ENCODE data around the gene NAA10.
A peak's percentile ranks its signal among the peaks of the same experiment; 100 is the strongest.

NAA10 gene

GRCh38 chrX:153925739-153926551 is 8.9 kb downstream of the NAA10 start, which contains the start of gene ARHGAP4:
ARHGAP4 (minus strand) TSS chrX:153926264; CDS start chrX:153926202, 62 bp downstream.
- no CpG with 5 or more reads among the region's 59 CpGs for WGBS (ENCODE audit: extremely low coverage, insufficient coverage, insufficient read length)
- no peak within 1 kb of the TSS for H2BK5ac ChIP-seq (ENCODE audit: low read depth, low read length, poor library complexity)
- peak within 1 kb of the TSS; percentile 40 for H4K91ac ChIP-seq (ENCODE audit: low read depth, low read length)
- H3K27me3 ChIP-seq (ENCODE audit: insufficient read depth, low read length): no peaks in the 10 kb centered on the region
- H3K79me2 ChIP-seq (ENCODE audit: control insufficient read depth, insufficient read depth, low read length, poor library complexity): peaks cover 7% of the 10 kb centered on the region
- no peak within 1 kb of the TSS for H3K14ac ChIP-seq (ENCODE audit: low read length)
- H3K36me3 ChIP-seq (ENCODE audit: control insufficient read depth in 1 of 2, insufficient read depth in 2 of 2, low read length in 2 of 2): peaks cover 17 to 18% of the 10 kb centered on the region in 2 experiments
- H2AK5ac ChIP-seq (ENCODE audit: low read length): peak within 1 kb of the TSS; percentile 77
- H3K79me1 ChIP-seq (ENCODE audit: low read length): peaks cover 7% of the 10 kb centered on the region
- no peak within 1 kb of the TSS for H2AFZ ChIP-seq (ENCODE audit: insufficient read depth, low read length, poor library complexity)
- H3K4ac ChIP-seq (ENCODE audit: low read depth, low read length): no peak within 1 kb of the TSS
- no peak within 1 kb of the TSS for H3K9ac ChIP-seq (ENCODE audit: low read length)
- H3K27ac ChIP-seq (ENCODE audit: low read depth, low read length): peak within 1 kb of the TSS; percentile 94
- no peak within 1 kb of the TSS for H3K23ac ChIP-seq (ENCODE audit: low read length)
- peaks cover 2% of the 10 kb centered on the region for H3K9me3 ChIP-seq (ENCODE audit: insufficient read depth, low read depth, low read length)
- H2BK12ac ChIP-seq (ENCODE audit: low read length): peak within 1 kb of the TSS; percentile 45
- peak within 1 kb of the TSS; percentile 90 for H3K4me2 ChIP-seq (ENCODE audit: low read length)
- peak within 1 kb of the TSS; percentile 33 for H4K8ac ChIP-seq (ENCODE audit: low read depth, low read length)
- H3K4me3 ChIP-seq (ENCODE audit: low read depth, low read length): no peak within 1 kb of the TSS
- peak within 1 kb of the TSS; percentile 54 for H3K18ac ChIP-seq (ENCODE audit: low read length)
- no peak for DNase-seq
- H3K4me1 ChIP-seq (ENCODE audit: control insufficient read depth in 1 of 2, insufficient read depth in 2 of 2, low read length in 2 of 2): peaks cover 12 to 25% of the 10 kb centered on the region in 2 experiments
- H2BK120ac ChIP-seq (ENCODE audit: insufficient read depth, low read length, poor library complexity): peak within 1 kb of the TSS; percentile 36
- no peak within 1 kb of the TSS for H4K12ac ChIP-seq (ENCODE audit: low read depth, low read length)

GRCh38 chrX:153925387-153925738 is 9.5 kb downstream of the NAA10 start:
- Histone ChIP-seq H2BK120ac (ENCODE audit: insufficient read depth, low read length, poor library complexity) (no peak overlapping the region), H3K4me3 (ENCODE audit: low read depth, low read length) (no peak overlapping the region), H3K36me3 (ENCODE audit: control insufficient read depth in 1 of 2, insufficient read depth in 2 of 2, low read length in 2 of 2) (peaks cover 11 to 12% of the 10 kb centered on the region in 2 experiments), H3K27me3 (ENCODE audit: insufficient read depth, low read length) (no peaks in the 10 kb centered on the region), H4K91ac (ENCODE audit: low read depth, low read length) (no peak overlapping the region), H3K9ac (ENCODE audit: low read length) (no peak overlapping the region), H3K23ac (ENCODE audit: low read length) (no peak overlapping the region), H4K12ac (ENCODE audit: low read depth, low read length) (no peak overlapping the region), H3K79me1 (ENCODE audit: low read length) (peaks cover 7% of the 10 kb centered on the region), H2AFZ (ENCODE audit: insufficient read depth, low read length, poor library complexity) (no peak overlapping the region), H3K4ac (ENCODE audit: low read depth, low read length) (no peak overlapping the region), H3K79me2 (ENCODE audit: control insufficient read depth, insufficient read depth, low read length, poor library complexity) (peaks cover 7% of the 10 kb centered on the region), H3K14ac (ENCODE audit: low read length) (no peak overlapping the region), H3K9me3 (ENCODE audit: insufficient read depth, low read depth, low read length) (peaks cover 2% of the 10 kb centered on the region), H2BK5ac (ENCODE audit: low read depth, low read length, poor library complexity) (no peak overlapping the region), H3K4me1 (ENCODE audit: control insufficient read depth in 1 of 2, insufficient read depth in 2 of 2, low read length in 2 of 2) (peaks cover 12 to 25% of the 10 kb centered on the region in 2 experiments), H2AK5ac (ENCODE audit: low read length) (no peak overlapping the region), H3K27ac (ENCODE audit: low read depth, low read length) (no peak overlapping the region), H2BK12ac (ENCODE audit: low read length) (no peak overlapping the region), H3K4me2 (ENCODE audit: low read length) (no peak overlapping the region), H3K18ac (ENCODE audit: low read length) (no peak overlapping the region), H4K8ac (ENCODE audit: low read depth, low read length) (no peak overlapping the region)
- no peak for DNase-seq
- WGBS (ENCODE audit: extremely low coverage, insufficient coverage, insufficient read length): no CpG with 5 or more reads among the region's 4 CpGs

GRCh38 chrX:153924149-153924861 is 10.5 kb downstream of the NAA10 start:
- Histone ChIP-seq H3K4me1 (ENCODE audit: control insufficient read depth in 1 of 2, insufficient read depth in 2 of 2, low read length in 2 of 2) (peaks cover 12 to 25% of the 10 kb centered on the region in 2 experiments), H3K4me2 (ENCODE audit: low read length) (no peak overlapping the region), H3K23ac (ENCODE audit: low read length) (no peak overlapping the region), H2AK5ac (ENCODE audit: low read length) (no peak overlapping the region), H3K4me3 (ENCODE audit: low read depth, low read length) (no peak overlapping the region), H2BK5ac (ENCODE audit: low read depth, low read length, poor library complexity) (no peak overlapping the region), H3K14ac (ENCODE audit: low read length) (no peak overlapping the region), H3K27ac (ENCODE audit: low read depth, low read length) (no peak overlapping the region), H3K18ac (ENCODE audit: low read length) (no peak overlapping the region), H4K91ac (ENCODE audit: low read depth, low read length) (no peak overlapping the region), H3K4ac (ENCODE audit: low read depth, low read length) (no peak overlapping the region), H3K9ac (ENCODE audit: low read length) (no peak overlapping the region), H3K9me3 (ENCODE audit: insufficient read depth, low read depth, low read length) (peaks cover 2% of the 10 kb centered on the region), H3K79me2 (ENCODE audit: control insufficient read depth, insufficient read depth, low read length, poor library complexity) (peaks cover 7% of the 10 kb centered on the region), H3K27me3 (ENCODE audit: insufficient read depth, low read length) (no peaks in the 10 kb centered on the region), H2BK12ac (ENCODE audit: low read length) (no peak overlapping the region), H2AFZ (ENCODE audit: insufficient read depth, low read length, poor library complexity) (no peak overlapping the region), H2BK120ac (ENCODE audit: insufficient read depth, low read length, poor library complexity) (no peak overlapping the region), H3K36me3 (ENCODE audit: control insufficient read depth in 1 of 2, insufficient read depth in 2 of 2, low read length in 2 of 2) (peaks cover 1% of the 10 kb centered on the region in 2 experiments), H3K79me1 (ENCODE audit: low read length) (peaks cover 7% of the 10 kb centered on the region), H4K12ac (ENCODE audit: low read depth, low read length) (no peak overlapping the region), H4K8ac (ENCODE audit: low read depth, low read length) (no peak overlapping the region)
- no CpG with 5 or more reads among the region's 14 CpGs for WGBS (ENCODE audit: extremely low coverage, insufficient coverage, insufficient read length)
- peak; percentile 14 to 47 for DNase-seq

- no peak overlapping the region for H3K4me3 ChIP-seq (ENCODE audit: low read depth, low read length)
- peaks cover 7% of the 10 kb centered on the region for H3K79me1 ChIP-seq (ENCODE audit: low read length)
- no peak overlapping the region for H2AFZ ChIP-seq (ENCODE audit: insufficient read depth, low read length, poor library complexity)
- no peak overlapping the region for H3K14ac ChIP-seq (ENCODE audit: low read length)
- H3K23ac ChIP-seq (ENCODE audit: low read length): no peak overlapping the region
- H3K4ac ChIP-seq (ENCODE audit: low read depth, low read length): no peak overlapping the region
- H4K91ac ChIP-seq (ENCODE audit: low read depth, low read length): no peak overlapping the region
- no peak overlapping the region for H2AK5ac ChIP-seq (ENCODE audit: low read length)
- no peak overlapping the region for H4K8ac ChIP-seq (ENCODE audit: low read depth, low read length)
- WGBS (ENCODE audit: extremely low coverage, insufficient coverage, insufficient read length): no CpG with 5 or more reads among the region's 25 CpGs
- no peak overlapping the region for H4K12ac ChIP-seq (ENCODE audit: low read depth, low read length)
- no peak overlapping the region for H3K27ac ChIP-seq (ENCODE audit: low read depth, low read length)
- no peak overlapping the region for H3K4me2 ChIP-seq (ENCODE audit: low read length)
- peaks cover 12 to 25% of the 10 kb centered on the region in 2 experiments for H3K4me1 ChIP-seq (ENCODE audit: control insufficient read depth in 1 of 2, insufficient read depth in 2 of 2, low read length in 2 of 2)
- no peak for DNase-seq
- peaks cover 7% of the 10 kb centered on the region for H3K79me2 ChIP-seq (ENCODE audit: control insufficient read depth, insufficient read depth, low read length, poor library complexity)
- H3K9me3 ChIP-seq (ENCODE audit: insufficient read depth, low read depth, low read length): peaks cover 2% of the 10 kb centered on the region
- no peaks in the 10 kb centered on the region for H3K27me3 ChIP-seq (ENCODE audit: insufficient read depth, low read length)
- no peak overlapping the region for H3K18ac ChIP-seq (ENCODE audit: low read length)
- H2BK120ac ChIP-seq (ENCODE audit: insufficient read depth, low read length, poor library complexity): no peak overlapping the region
- H3K9ac ChIP-seq (ENCODE audit: low read length): no peak overlapping the region
- no peaks in the 10 kb centered on the region for H3K36me3 ChIP-seq (ENCODE audit: control insufficient read depth in 1 of 2, insufficient read depth in 2 of 2, low read length in 2 of 2)
- no peak overlapping the region for H2BK5ac ChIP-seq (ENCODE audit: low read depth, low read length, poor library complexity)
- H2BK12ac ChIP-seq (ENCODE audit: low read length): no peak overlapping the region
Observed at GRCh38 chrX:153922932-153923857, 11.6 kb downstream of the NAA10 start.
